Type B pancreatic cell (in vitro differentiated cells): ENCODE data around the gene SPATA6L. TPM values are rescaled to one million over a fixed set of nuclear protein-coding genes. Genes with fewer than 3 reads are reported as not detected.

Experiments
- DNase-seq: peaks from one replicate; pipeline ENCODE4 v3.0.0; 2021; ENCODE audit warnings: mixed read lengths; ENCODE audit not compliant: unreplicated experiment; ENCODE audit errors: extremely low spot score
- H3K27ac Mint-ChIP-seq: 2 replicates; pipeline ENCODE4 v1.8.0; 2021; ENCODE audit warnings: mild to moderate bottlenecking, mixed read lengths
- H3K27me3 Mint-ChIP-seq: 2 replicates; pipeline ENCODE4 v1.8.0; 2021; ENCODE audit warnings: mixed read lengths
- H3K36me3 Mint-ChIP-seq: 2 replicates; pipeline ENCODE4 v1.8.0; 2021; ENCODE audit warnings: mixed read lengths
- H3K4me1 Mint-ChIP-seq: one replicate; pipeline ENCODE4 v1.8.0; 2021; ENCODE audit warnings: mixed read lengths; ENCODE audit not compliant: unreplicated experiment
- H3K4me3 Mint-ChIP-seq: 2 replicates; pipeline ENCODE4 v1.8.0; 2021; ENCODE audit warnings: mild to moderate bottlenecking, mixed read lengths
- H3K9me3 Mint-ChIP-seq: 2 replicates; pipeline ENCODE4 v1.8.0; 2021; ENCODE audit warnings: mixed read lengths
- CTCF ChIP-seq: fragments of 200-600 bp; sonication (generic); conservative IDR thresholded peaks from 2 replicates; pipeline ENCODE4 v1.5.0; 2021; ENCODE audit warnings: antibody characterized with exemption, mild to moderate bottlenecking
- total RNA-seq: library from RNA; stranded (reverse); gene quantifications from 2 replicates; pipeline ENCODE4 v1.2.1, GENCODE V29; 2021; ENCODE audit warnings: low replicate concordance

The SPATA6L gene
- total RNA-seq, 1 donor from 2014 or later: 3.0 TPM

- Mint-ChIP-seq H3K27me3 (no peaks in the 10 kb centered on the region), H3K9me3 (no peaks in the 10 kb centered on the region), H3K4me1 (no peaks in the 10 kb centered on the region), H3K36me3 (no peaks in the 10 kb centered on the region), H3K4me3 (no peak overlapping the region), H3K27ac (no peak overlapping the region)
- TF ChIP-seq CTCF: no peak
- no peak for DNase-seq
These were observed 8.5 kb upstream of the SPATA6L start for GRCh38 chr9:4674783-4675182.

GRCh38 chr9:4671737-4672136, 5.5 kb upstream of the SPATA6L start:
- DNase-seq: no peak
- Mint-ChIP-seq H3K4me1 (peaks cover 2% of the 10 kb centered on the region), H3K27me3 (peaks cover 4% of the 10 kb centered on the region), H3K27ac (no peak overlapping the region), H3K9me3 (no peaks in the 10 kb centered on the region), H3K36me3 (no peaks in the 10 kb centered on the region), H3K4me3 (no peak overlapping the region)
- no peak for TF ChIP-seq CTCF

GRCh38 chr9:4670591-4670990, 4.3 kb upstream of the SPATA6L start:
- H3K4me3 Mint-ChIP-seq: no peak overlapping the region
- no peak for DNase-seq
- H3K9me3 Mint-ChIP-seq: no peaks in the 10 kb centered on the region
- H3K36me3 Mint-ChIP-seq: no peaks in the 10 kb centered on the region
- no peak overlapping the region for H3K27ac Mint-ChIP-seq
- no peak for TF ChIP-seq CTCF
- H3K4me1 Mint-ChIP-seq: peaks cover 13% of the 10 kb centered on the region
- peaks cover 4% of the 10 kb centered on the region for H3K27me3 Mint-ChIP-seq

GRCh38 chr9:4669890-4670289, 3.6 kb upstream of the SPATA6L start:
- no peak for DNase-seq
- no peak overlapping the region for H3K27ac Mint-ChIP-seq
- TF ChIP-seq CTCF: no peak
- H3K27me3 Mint-ChIP-seq: peaks cover 4% of the 10 kb centered on the region
- no peaks in the 10 kb centered on the region for H3K9me3 Mint-ChIP-seq
- H3K4me1 Mint-ChIP-seq: peaks cover 18% of the 10 kb centered on the region
- no peaks in the 10 kb centered on the region for H3K36me3 Mint-ChIP-seq
- H3K4me3 Mint-ChIP-seq: no peak overlapping the region

- Mint-ChIP-seq H3K27me3 (peaks cover 4% of the 10 kb centered on the region), H3K36me3 (no peaks in the 10 kb centered on the region), H3K9me3 (no peaks in the 10 kb centered on the region), H3K4me1 (peaks cover 24% of the 10 kb centered on the region), H3K27ac (no peak overlapping the region), H3K4me3 (no peak overlapping the region)
- TF ChIP-seq CTCF: no peak
- DNase-seq: no peak
These were observed 2.3 kb upstream of the SPATA6L start for GRCh38 chr9:4668604-4669003.

GRCh38 chr9:4667681-4668080, 1.4 kb upstream of the SPATA6L start:
- H3K9me3 Mint-ChIP-seq: no peaks in the 10 kb centered on the region
- H3K27me3 Mint-ChIP-seq: peaks cover 4% of the 10 kb centered on the region
- peaks cover 32% of the 10 kb centered on the region for H3K4me1 Mint-ChIP-seq
- no peaks in the 10 kb centered on the region for H3K36me3 Mint-ChIP-seq
- TF ChIP-seq CTCF: no peak
- no peak overlapping the region for H3K27ac Mint-ChIP-seq
- no peak for DNase-seq
- H3K4me3 Mint-ChIP-seq: peak overlapping the region; percentile 13
